ENCODE measurements around the gene SERGEF.
"Not testable (repeated sequence)": the region's sequence is repeated elsewhere in the genome, so short reads cannot be mapped to it uniquely, and the experiment has no call there.

The SERGEF gene

GRCh38 chr11:17883057-17883456 is 129.8 kb downstream of the SERGEF start:
- DNase-seq (ENCODE audit: insufficient read length, low spot score) (no peak), FAIRE-seq (no peak)
- TF ChIP-seq PAX5 (IDR thresholded peaks at IDR 0.05; ENCODE audit: insufficient read depth, low read length, severe bottlenecking) (no peak), POLR2A (IDR thresholded peaks at IDR 0.05; ENCODE audit: low read depth, low read length) (no peak), POU2F2 (IDR thresholded peaks at IDR 0.05; ENCODE audit: low read depth, low read length) (no peak), POLR2AphosphoS5 (IDR thresholded peaks at IDR 0.05; ENCODE audit: low read depth, low read length) (no peak), SPI1 (IDR thresholded peaks at IDR 0.05; ENCODE audit: low read depth, low read length) (no peak), TAF1 (IDR thresholded peaks at IDR 0.05; ENCODE audit: low read depth, low read length) (no peak)

DNA sequence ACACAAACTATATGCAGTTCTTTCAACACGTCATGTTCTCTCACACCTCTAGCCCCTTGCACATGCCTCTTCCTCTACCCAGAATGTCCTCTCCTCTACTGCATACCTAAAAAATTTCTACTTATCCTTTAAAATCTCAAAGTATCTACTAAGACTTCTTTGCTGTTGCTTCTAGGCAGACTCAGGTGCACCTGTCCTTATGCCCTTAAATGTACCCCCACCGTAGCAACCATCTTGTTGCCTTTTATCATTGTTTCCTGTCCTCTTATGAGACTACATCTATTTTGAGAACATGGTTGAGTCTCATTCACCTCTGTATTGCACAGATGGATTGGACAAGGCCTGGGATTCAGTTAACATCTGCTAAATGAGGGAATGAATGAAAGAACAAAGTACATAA is 134.1 kb downstream of the SERGEF start:
- DNase-seq (ENCODE audit: insufficient read length, low spot score) = no peak
- peak; percentile 50 for FAIRE-seq

GRCh38 chr11:17877886-17878285 is 135.0 kb downstream of the SERGEF start:
- no peak for DNase-seq (ENCODE audit: insufficient read length, low spot score)
- no peak for FAIRE-seq
- TF ChIP-seq POLR2A (IDR thresholded peaks at IDR 0.05; ENCODE audit: low read depth, low read length) = no peak
- TF ChIP-seq PAX5 (IDR thresholded peaks at IDR 0.05; ENCODE audit: insufficient read depth, low read length, severe bottlenecking) = no peak
- no peak for TF ChIP-seq TAF1 (IDR thresholded peaks at IDR 0.05; ENCODE audit: low read depth, low read length)
- no peak for TF ChIP-seq POU2F2 (IDR thresholded peaks at IDR 0.05; ENCODE audit: low read depth, low read length)
- TF ChIP-seq SPI1 (IDR thresholded peaks at IDR 0.05; ENCODE audit: low read depth, low read length) = no peak

More for the DNA sequence above, 134.1 kb downstream of the SERGEF start:
- TF ChIP-seq POLR2A (IDR thresholded peaks at IDR 0.05; ENCODE audit: low read depth, low read length) = no peak
- TF ChIP-seq SPI1 (IDR thresholded peaks at IDR 0.05; ENCODE audit: low read depth, low read length) = no peak
- no peak for TF ChIP-seq PAX5 (IDR thresholded peaks at IDR 0.05; ENCODE audit: insufficient read depth, low read length, severe bottlenecking)

DNA sequence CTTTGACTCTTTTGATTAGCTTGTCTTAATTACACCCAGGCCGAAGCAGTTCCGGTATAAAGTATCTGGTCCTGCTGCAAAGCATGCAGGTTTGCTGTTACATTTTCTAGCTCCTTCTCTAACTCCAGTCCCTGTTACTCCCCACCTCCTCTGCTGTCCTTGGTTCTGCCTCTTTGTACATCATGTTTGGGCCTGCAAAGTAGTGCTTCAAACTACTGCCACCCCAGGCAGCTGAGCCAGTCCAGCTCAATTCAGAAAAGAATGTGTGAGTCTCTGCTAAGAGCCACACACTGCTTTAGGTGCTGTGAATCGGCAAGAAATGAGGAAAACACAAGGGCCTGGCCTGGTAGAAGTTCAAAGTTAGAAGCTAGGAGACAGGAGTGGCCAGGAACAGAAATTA is 136.0 kb downstream of the SERGEF start:
- FAIRE-seq = no peak
- no peak for TF ChIP-seq POLR2AphosphoS5 (IDR thresholded peaks at IDR 0.05; ENCODE audit: low read depth, low read length)
- TF ChIP-seq POU2F2 (IDR thresholded peaks at IDR 0.05; ENCODE audit: low read depth, low read length) = no peak
- no peak for TF ChIP-seq SPI1 (IDR thresholded peaks at IDR 0.05; ENCODE audit: low read depth, low read length)
- no peak for TF ChIP-seq POLR2A (IDR thresholded peaks at IDR 0.05; ENCODE audit: low read depth, low read length)
- no peak for TF ChIP-seq TAF1 (IDR thresholded peaks at IDR 0.05; ENCODE audit: low read depth, low read length)
- TF ChIP-seq PAX5 (IDR thresholded peaks at IDR 0.05; ENCODE audit: insufficient read depth, low read length, severe bottlenecking) = no peak
- no peak for DNase-seq (ENCODE audit: insufficient read length, low spot score)

- DNase-seq (ENCODE audit: insufficient read length, low spot score) (no peak), FAIRE-seq (no peak)
- TF ChIP-seq SPI1 (IDR thresholded peaks at IDR 0.05; ENCODE audit: low read depth, low read length) (no peak), TAF1 (IDR thresholded peaks at IDR 0.05; ENCODE audit: low read depth, low read length) (no peak), POLR2AphosphoS5 (IDR thresholded peaks at IDR 0.05; ENCODE audit: low read depth, low read length) (no peak), POLR2A (IDR thresholded peaks at IDR 0.05; ENCODE audit: low read depth, low read length) (no peak), POU2F2 (IDR thresholded peaks at IDR 0.05; ENCODE audit: low read depth, low read length) (no peak)
These were observed 137.0 kb downstream of the SERGEF start for GRCh38 chr11:17875891-17876290.

- FAIRE-seq (no peak), DNase-seq (ENCODE audit: insufficient read length, low spot score) (no peak)
- TF ChIP-seq SPI1 (IDR thresholded peaks at IDR 0.05; ENCODE audit: low read depth, low read length) (no peak), POU2F2 (IDR thresholded peaks at IDR 0.05; ENCODE audit: low read depth, low read length) (no peak), POLR2AphosphoS5 (IDR thresholded peaks at IDR 0.05; ENCODE audit: low read depth, low read length) (no peak), PAX5 (IDR thresholded peaks at IDR 0.05; ENCODE audit: insufficient read depth, low read length, severe bottlenecking) (no peak), TAF1 (IDR thresholded peaks at IDR 0.05; ENCODE audit: low read depth, low read length) (no peak), POLR2A (IDR thresholded peaks at IDR 0.05; ENCODE audit: low read depth, low read length) (no peak)
These were observed 139.3 kb downstream of the SERGEF start for GRCh38 chr11:17873586-17873985.

DNA sequence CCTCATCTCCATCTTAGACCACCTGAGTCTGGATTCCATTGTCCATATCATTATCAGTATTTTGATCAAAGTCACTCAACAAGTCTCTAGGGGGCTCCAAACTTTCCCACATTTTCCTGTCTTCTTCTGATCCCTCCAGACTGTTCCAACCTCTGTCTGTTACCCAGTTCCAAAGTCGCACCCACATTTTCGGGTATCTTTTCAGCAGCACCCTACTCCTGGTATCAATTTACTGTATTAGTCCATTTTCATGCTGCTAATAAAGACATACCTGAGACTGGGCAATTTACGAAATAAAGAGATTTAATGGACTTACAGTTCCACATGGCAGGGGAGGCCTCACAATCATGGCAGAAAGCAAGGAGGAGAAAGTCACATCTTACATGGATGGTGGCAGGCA is 144.4 kb downstream of the SERGEF start:
- FAIRE-seq; DNase-seq (ENCODE audit: insufficient read length, low spot score): not testable (repeated sequence)

- FAIRE-seq (no peak), DNase-seq (ENCODE audit: insufficient read length, low spot score) (no peak)
- TF ChIP-seq POLR2A (IDR thresholded peaks at IDR 0.05; ENCODE audit: low read depth, low read length) (no peak), POLR2AphosphoS5 (IDR thresholded peaks at IDR 0.05; ENCODE audit: low read depth, low read length) (no peak), POU2F2 (IDR thresholded peaks at IDR 0.05; ENCODE audit: low read depth, low read length) (no peak), SPI1 (IDR thresholded peaks at IDR 0.05; ENCODE audit: low read depth, low read length) (no peak), TAF1 (IDR thresholded peaks at IDR 0.05; ENCODE audit: low read depth, low read length) (no peak), PAX5 (IDR thresholded peaks at IDR 0.05; ENCODE audit: insufficient read depth, low read length, severe bottlenecking) (no peak)
These were observed 145.5 kb downstream of the SERGEF start for GRCh38 chr11:17867341-17867740.

- DNase-seq (ENCODE audit: insufficient read length, low spot score) (no peak), FAIRE-seq (no peak)
- TF ChIP-seq SPI1 (IDR thresholded peaks at IDR 0.05; ENCODE audit: low read depth, low read length) (no peak), TAF1 (IDR thresholded peaks at IDR 0.05; ENCODE audit: low read depth, low read length) (no peak), POU2F2 (IDR thresholded peaks at IDR 0.05; ENCODE audit: low read depth, low read length) (no peak), POLR2AphosphoS5 (IDR thresholded peaks at IDR 0.05; ENCODE audit: low read depth, low read length) (no peak), PAX5 (IDR thresholded peaks at IDR 0.05; ENCODE audit: insufficient read depth, low read length, severe bottlenecking) (no peak), POLR2A (IDR thresholded peaks at IDR 0.05; ENCODE audit: low read depth, low read length) (no peak)
These were observed 146.9 kb downstream of the SERGEF start for GRCh38 chr11:17865765-17866428.

DNA sequence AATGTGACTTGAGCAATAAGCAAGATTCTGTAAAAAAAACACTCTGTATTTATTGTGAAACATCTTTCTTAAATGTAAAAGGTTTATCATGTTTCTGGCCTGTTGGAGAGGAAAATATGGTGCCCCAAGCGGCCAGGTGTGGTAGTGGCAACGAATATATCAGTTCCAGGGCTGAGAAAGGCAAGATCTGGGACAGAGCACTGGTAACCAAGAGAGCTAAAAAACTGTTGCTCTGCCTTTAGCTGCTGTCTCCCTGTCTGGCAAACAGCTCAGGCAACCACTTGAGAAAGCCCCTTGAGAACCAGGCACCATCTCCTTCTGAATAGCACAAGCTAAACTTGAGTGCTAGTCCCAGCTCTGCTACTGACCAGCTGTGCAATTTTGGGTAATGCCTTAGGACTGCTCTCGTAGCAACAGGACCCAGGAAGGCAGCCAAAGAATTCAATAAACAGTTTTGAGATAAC is 148.3 kb downstream of the SERGEF start:
- no peak for FAIRE-seq
- no peak for TF ChIP-seq TAF1 (IDR thresholded peaks at IDR 0.05; ENCODE audit: low read depth, low read length)
- no peak for DNase-seq (ENCODE audit: insufficient read length, low spot score)
